ENCODE data around the gene CLMP. TPM values are rescaled to one million over a fixed set of nuclear protein-coding genes. Genes with fewer than 3 reads are reported as not detected.

Gene CLMP
- total and polyA plus RNA-seq, 3 experiments from 2014 or later = 0.07 to 0.31 (median 0.09) TPM

DNA sequence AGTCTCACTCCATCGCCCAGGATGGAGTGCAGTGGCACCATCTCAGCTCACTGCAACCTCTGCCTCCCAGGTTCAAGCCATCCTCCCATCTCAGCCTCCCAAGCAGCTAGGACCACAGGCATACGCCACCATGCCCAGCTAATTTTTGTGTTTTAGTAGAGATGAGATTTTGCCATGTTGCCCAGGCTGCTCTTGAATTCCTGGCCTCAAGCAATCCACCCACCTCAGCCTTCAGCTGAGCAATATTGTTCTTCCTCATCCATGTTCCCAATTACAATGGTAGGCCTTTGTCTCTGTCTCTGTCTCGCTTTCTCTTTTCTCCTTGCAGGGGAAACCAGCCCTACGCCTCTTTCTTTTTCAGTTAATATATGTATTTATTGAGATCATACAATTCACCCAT lies 143.4 kb downstream of the CLMP start:
- peaks cover 30 to 38% (median 34%) of the 10 kb centered on the region in 3 donors for H3K4me1 Mint-ChIP-seq
- CTCF ChIA-PET = interaction anchor here (7.4 kb wide), 1 partner anchor 55 kb away, joined by 110 read pairs; no protein-coding TSS in a partner anchor

GRCh38 chr11:123051146-123051545 lies 143.9 kb downstream of the CLMP start:
- no peaks in the 10 kb centered on the region for H3K27me3 Mint-ChIP-seq
- peaks cover 0 to 35% (median 13%) of the 10 kb centered on the region in 3 donors for H3K36me3 Mint-ChIP-seq
- no peaks in the 10 kb centered on the region for H3K9me3 ChIP-seq (ENCODE audit: low read length)
- no peak overlapping the region for H3K4me3 Mint-ChIP-seq
- peaks cover 5% of the 10 kb centered on the region for H3K36me3 ChIP-seq (ENCODE audit: insufficient read depth, low read length)
- peak overlapping the region in 2 of 8 donors; percentile 9 to 15 for H3K27ac Mint-ChIP-seq
- ChIA-PET CTCF (interaction anchor here (7.4 kb wide), 1 partner anchor 56 kb away, joined by 110 read pairs; no protein-coding TSS in a partner anchor), POLR2A (no interaction called here)
- H3K4me3 ChIP-seq (ENCODE audit: low read length) = no peak overlapping the region
- no peaks in the 10 kb centered on the region for H3K9me3 Mint-ChIP-seq
- peaks cover 19% of the 10 kb centered on the region for H3K4me1 ChIP-seq (ENCODE audit: insufficient read depth, low read length)
- no peaks in the 10 kb centered on the region for H3K27me3 ChIP-seq (ENCODE audit: insufficient read depth, low read length, poor library complexity, severe bottlenecking)
- H3K4me1 Mint-ChIP-seq = peaks cover 25 to 33% (median 29%) of the 10 kb centered on the region in 3 donors
- no peak for DNase-seq
- H3K27ac ChIP-seq (ENCODE audit: low read depth, low read length) = no peak overlapping the region

More for the DNA sequence above, 143.4 kb downstream of the CLMP start:
- Mint-ChIP-seq H3K27ac (peak overlapping the region in 1 of 8 donors; percentile 9), H3K9me3 (no peaks in the 10 kb centered on the region), H3K27me3 (no peaks in the 10 kb centered on the region), H3K4me3 (no peak overlapping the region), H3K36me3 (peaks cover 0 to 40% (median 15%) of the 10 kb centered on the region in 3 donors)
- no peak overlapping the region for H3K27ac ChIP-seq (ENCODE audit: low read depth, low read length)
- peaks cover 10% of the 10 kb centered on the region for H3K36me3 ChIP-seq (ENCODE audit: insufficient read depth, low read length)
- no peak overlapping the region for H3K4me3 ChIP-seq (ENCODE audit: low read length)
- peaks cover 24% of the 10 kb centered on the region for H3K4me1 ChIP-seq (ENCODE audit: insufficient read depth, low read length)
- no peaks in the 10 kb centered on the region for H3K27me3 ChIP-seq (ENCODE audit: insufficient read depth, low read length, poor library complexity, severe bottlenecking)
- POLR2A ChIA-PET = no interaction called here
- no peaks in the 10 kb centered on the region for H3K9me3 ChIP-seq (ENCODE audit: low read length)
- no peak for DNase-seq

DNA sequence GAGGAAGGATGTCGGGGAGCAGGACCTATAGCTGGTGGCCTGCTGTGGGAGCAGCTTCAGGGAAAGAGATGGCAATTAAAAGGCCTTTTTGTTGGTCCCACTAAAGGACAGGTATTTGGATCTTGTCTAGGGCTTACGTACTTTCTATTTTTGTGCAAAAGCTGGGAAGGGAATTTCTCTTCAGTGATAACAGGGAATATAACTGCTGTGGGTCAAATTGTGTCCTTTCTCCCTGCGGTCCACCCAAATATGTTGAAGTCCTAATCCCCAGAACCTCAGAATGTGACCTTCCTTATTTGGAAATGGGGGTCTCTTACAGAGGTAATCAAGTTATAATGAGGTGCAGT lies 147.1 kb downstream of the CLMP start:
- Mint-ChIP-seq H3K27ac (no peak overlapping the region), H3K4me1 (peaks cover 0 to 4% (median 0%) of the 10 kb centered on the region in 3 donors), H3K4me3 (no peak overlapping the region), H3K27me3 (no peaks in the 10 kb centered on the region), H3K9me3 (no peaks in the 10 kb centered on the region), H3K36me3 (peaks cover 0 to 8% (median 3%) of the 10 kb centered on the region in 3 donors)
- H3K9me3 ChIP-seq (ENCODE audit: low read length) = no peaks in the 10 kb centered on the region
- no peak for DNase-seq
- no peaks in the 10 kb centered on the region for H3K27me3 ChIP-seq (ENCODE audit: insufficient read depth, low read length, poor library complexity, severe bottlenecking)
- H3K4me3 ChIP-seq (ENCODE audit: low read length) = no peak overlapping the region
- H3K27ac ChIP-seq (ENCODE audit: low read depth, low read length) = no peak overlapping the region
- ChIA-PET POLR2A (interaction anchor here (1.2 kb wide), 1 partner anchor 9 kb away, joined by 3 read pairs; no protein-coding TSS in a partner anchor), CTCF (interaction anchor here (1.0 to 2.2 kb wide), 5 partner anchors 9 to 184 kb away, joined by 3 to 8 read pairs (median 3); no protein-coding TSS in a partner anchor)
- no peaks in the 10 kb centered on the region for H3K4me1 ChIP-seq (ENCODE audit: insufficient read depth, low read length)
- no peaks in the 10 kb centered on the region for H3K36me3 ChIP-seq (ENCODE audit: insufficient read depth, low read length)

GRCh38 chr11:123047266-123047946 lies 147.6 kb downstream of the CLMP start:
- no peaks in the 10 kb centered on the region for H3K27me3 Mint-ChIP-seq
- peaks cover 0 to 4% (median 3%) of the 10 kb centered on the region in 3 donors for H3K36me3 Mint-ChIP-seq
- ChIA-PET POLR2A (no interaction called here), CTCF (interaction anchor here (1.0 to 2.2 kb wide), 4 partner anchors 9 to 183 kb away, joined by 3 to 8 read pairs (median 5); no protein-coding TSS in a partner anchor)
- no peak overlapping the region for H3K27ac ChIP-seq (ENCODE audit: low read depth, low read length)
- no peaks in the 10 kb centered on the region for H3K27me3 ChIP-seq (ENCODE audit: insufficient read depth, low read length, poor library complexity, severe bottlenecking)
- no peak overlapping the region for H3K4me3 Mint-ChIP-seq
- no peaks in the 10 kb centered on the region for H3K9me3 Mint-ChIP-seq
- no peaks in the 10 kb centered on the region for H3K36me3 ChIP-seq (ENCODE audit: insufficient read depth, low read length)
- no peaks in the 10 kb centered on the region for H3K9me3 ChIP-seq (ENCODE audit: low read length)
- H3K27ac Mint-ChIP-seq = peak overlapping the region in 1 of 8 donors; percentile 93
- no peak overlapping the region for H3K4me3 ChIP-seq (ENCODE audit: low read length)
- peaks cover 0 to 4% (median 0%) of the 10 kb centered on the region in 3 donors for H3K4me1 Mint-ChIP-seq
- no peak for DNase-seq
- H3K4me1 ChIP-seq (ENCODE audit: insufficient read depth, low read length) = no peaks in the 10 kb centered on the region

- Mint-ChIP-seq H3K9me3 (no peaks in the 10 kb centered on the region), H3K4me1 (no peaks in the 10 kb centered on the region), H3K27ac (peak overlapping the region in 2 of 8 donors; percentile 72 to 93), H3K4me3 (no peak overlapping the region), H3K36me3 (no peaks in the 10 kb centered on the region), H3K27me3 (no peaks in the 10 kb centered on the region)
- no peak for DNase-seq
- POLR2A ChIA-PET = no interaction called here
- H3K27me3 ChIP-seq (ENCODE audit: insufficient read depth, low read length, poor library complexity, severe bottlenecking) = no peaks in the 10 kb centered on the region
- H3K9me3 ChIP-seq (ENCODE audit: low read length) = no peaks in the 10 kb centered on the region
- CTCF ChIA-PET = interaction anchor here (1.7 to 2.2 kb wide), 3 partner anchors 10 to 183 kb away, joined by 3 to 8 read pairs (median 7); no protein-coding TSS in a partner anchor
- H3K27ac ChIP-seq (ENCODE audit: low read depth, low read length) = no peak overlapping the region
- no peak overlapping the region for H3K4me3 ChIP-seq (ENCODE audit: low read length)
- no peaks in the 10 kb centered on the region for H3K4me1 ChIP-seq (ENCODE audit: insufficient read depth, low read length)
- no peaks in the 10 kb centered on the region for H3K36me3 ChIP-seq (ENCODE audit: insufficient read depth, low read length)
Observed at GRCh38 chr11:123046473-123047259, 148.4 kb downstream of the CLMP start.

- no peaks in the 10 kb centered on the region for H3K4me1 Mint-ChIP-seq
- ChIA-PET POLR2A (no interaction called here), CTCF (interaction anchor here (0.7 to 3.0 kb wide), 4 partner anchors 9 to 24 kb away, joined by 3 to 19 read pairs (median 4); partner anchors contain the start of gene HSPA8)
Observed at GRCh38 chr11:123045101-123045500, 149.9 kb downstream of the CLMP start.

DNA sequence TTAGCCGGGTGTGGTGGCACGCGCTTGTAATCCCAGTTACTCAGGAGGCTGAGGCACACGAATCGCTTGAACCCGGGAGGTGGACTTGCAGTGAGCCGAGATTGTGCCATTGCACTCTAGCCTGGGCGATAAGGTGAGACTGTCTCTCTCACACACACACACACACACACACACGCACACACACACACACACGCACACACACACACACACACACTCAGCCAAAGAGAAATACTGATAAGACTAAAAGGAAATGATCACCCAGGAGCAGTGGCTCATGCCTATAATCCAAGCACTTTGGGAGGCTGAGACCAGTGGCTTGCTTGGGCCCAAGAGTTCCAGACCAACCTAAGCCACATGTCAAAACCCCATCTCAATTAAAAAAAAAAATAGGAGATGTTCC lies 153.9 kb downstream of the CLMP start:
- CTCF ChIA-PET = no interaction called here
- Mint-ChIP-seq H3K36me3 (no peaks in the 10 kb centered on the region), H3K4me1 (no peaks in the 10 kb centered on the region), H3K27ac (no peak overlapping the region), H3K4me3 (no peak overlapping the region), H3K27me3 (no peaks in the 10 kb centered on the region), H3K9me3 (no peaks in the 10 kb centered on the region)
- no peak overlapping the region for H3K4me3 ChIP-seq (ENCODE audit: low read length)
- no peaks in the 10 kb centered on the region for H3K4me1 ChIP-seq (ENCODE audit: insufficient read depth, low read length)
- no peaks in the 10 kb centered on the region for H3K27me3 ChIP-seq (ENCODE audit: insufficient read depth, low read length, poor library complexity, severe bottlenecking)
- no peak for DNase-seq
- H3K36me3 ChIP-seq (ENCODE audit: insufficient read depth, low read length) = no peaks in the 10 kb centered on the region
- POLR2A ChIA-PET = interaction anchor here (0.7 kb wide), 1 partner anchor 205 kb away, joined by 3 read pairs; no protein-coding TSS in a partner anchor
- no peaks in the 10 kb centered on the region for H3K9me3 ChIP-seq (ENCODE audit: low read length)
- H3K27ac ChIP-seq (ENCODE audit: low read depth, low read length) = no peak overlapping the region

More at GRCh38 chr11:123045101-123045500, 149.9 kb downstream of the CLMP start:
- no peaks in the 10 kb centered on the region for H3K9me3 ChIP-seq (ENCODE audit: low read length)
- no peaks in the 10 kb centered on the region for H3K4me1 ChIP-seq (ENCODE audit: insufficient read depth, low read length)
- no peak for DNase-seq
- no peak overlapping the region for H3K4me3 ChIP-seq (ENCODE audit: low read length)
- Mint-ChIP-seq H3K9me3 (no peaks in the 10 kb centered on the region), H3K27ac (no peak overlapping the region), H3K27me3 (no peaks in the 10 kb centered on the region), H3K4me3 (no peak overlapping the region), H3K36me3 (no peaks in the 10 kb centered on the region)
- no peaks in the 10 kb centered on the region for H3K36me3 ChIP-seq (ENCODE audit: insufficient read depth, low read length)
- H3K27me3 ChIP-seq (ENCODE audit: insufficient read depth, low read length, poor library complexity, severe bottlenecking) = no peaks in the 10 kb centered on the region
- no peak overlapping the region for H3K27ac ChIP-seq (ENCODE audit: low read depth, low read length)

GRCh38 chr11:123040111-123040432 lies 155.0 kb downstream of the CLMP start:
- Histone ChIP-seq H3K4me3 (ENCODE audit: low read length) (no peak overlapping the region), H3K27me3 (ENCODE audit: insufficient read depth, low read length, poor library complexity, severe bottlenecking) (no peaks in the 10 kb centered on the region), H3K27ac (ENCODE audit: low read depth, low read length) (no peak overlapping the region), H3K9me3 (ENCODE audit: low read length) (no peaks in the 10 kb centered on the region), H3K36me3 (ENCODE audit: insufficient read depth, low read length) (no peaks in the 10 kb centered on the region), H3K4me1 (ENCODE audit: insufficient read depth, low read length) (no peaks in the 10 kb centered on the region)
- Mint-ChIP-seq H3K4me3 (no peak overlapping the region), H3K4me1 (no peaks in the 10 kb centered on the region), H3K36me3 (peaks cover 0 to 4% (median 0%) of the 10 kb centered on the region in 3 donors), H3K27ac (no peak overlapping the region), H3K27me3 (peaks cover 0 to 4% of the 10 kb centered on the region in 2 donors), H3K9me3 (no peaks in the 10 kb centered on the region)
- CTCF ChIA-PET = interaction anchor here (1.6 kb wide), 1 partner anchor 14 kb away, joined by 3 read pairs; no protein-coding TSS in a partner anchor
- DNase-seq = no peak
- POLR2A ChIA-PET = no interaction called here

All from CD8-positive, alpha-beta memory T cell (primary cell).